T47D (cell line): ENCODE data around the gene WARS2.

Experiments used
- DNase-seq, 2 experiments: peaks; one replicate each; pipeline versions ENCODE4 v3.0.0 to v3.0.0-alpha.2; 2011 to 2012; ENCODE audit warnings: low read depth in 1 of 2, low spot score in 1 of 2
- JUND ChIP-seq: IDR thresholded peaks from 2 replicates; pipeline ENCODE4 v1.6.1; 2012; ENCODE audit warnings: low read depth
- in situ Hi-C: cut with HindIII; loops from 2 replicates; pipeline ENCODE4 v1.10.0; 2016; ENCODE audit warnings: low sequenced_read_pairs, low pct_unique_long_range_greater_than_20kb

Gene WARS2

GRCh38 chr1:119005724-119006405 is 134.6 kb downstream of the WARS2 start:
- in situ Hi-C loops: no loop called here
- no peak for DNase-seq
- TF ChIP-seq JUND: no peak

DNA sequence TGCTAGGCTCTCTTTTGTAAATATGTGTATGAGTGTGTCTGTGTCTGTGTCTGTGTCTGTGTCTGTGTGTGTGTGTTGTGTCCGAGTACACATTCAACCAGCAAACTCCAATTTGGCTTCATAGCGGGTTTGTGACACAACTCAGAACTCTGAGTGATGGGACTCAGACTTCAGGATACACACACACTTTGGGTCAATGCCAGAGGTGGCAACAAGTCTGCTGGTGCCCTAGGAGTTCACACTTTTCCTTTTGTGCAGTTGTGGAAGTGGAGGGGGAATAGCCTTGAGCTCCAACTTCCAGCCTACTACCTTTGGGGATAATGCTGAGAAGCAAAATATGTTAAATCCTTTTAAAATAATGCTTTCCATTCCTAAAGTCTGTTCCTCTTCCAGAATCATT is 135.7 kb downstream of the WARS2 start:
- DNase-seq: no peak
- TF ChIP-seq JUND: no peak
- in situ Hi-C loops: no loop called here

GRCh38 chr1:119004129-119004527 is 136.3 kb downstream of the WARS2 start:
- no peak for DNase-seq
- in situ Hi-C loops: no loop called here
- TF ChIP-seq JUND: no peak

DNA sequence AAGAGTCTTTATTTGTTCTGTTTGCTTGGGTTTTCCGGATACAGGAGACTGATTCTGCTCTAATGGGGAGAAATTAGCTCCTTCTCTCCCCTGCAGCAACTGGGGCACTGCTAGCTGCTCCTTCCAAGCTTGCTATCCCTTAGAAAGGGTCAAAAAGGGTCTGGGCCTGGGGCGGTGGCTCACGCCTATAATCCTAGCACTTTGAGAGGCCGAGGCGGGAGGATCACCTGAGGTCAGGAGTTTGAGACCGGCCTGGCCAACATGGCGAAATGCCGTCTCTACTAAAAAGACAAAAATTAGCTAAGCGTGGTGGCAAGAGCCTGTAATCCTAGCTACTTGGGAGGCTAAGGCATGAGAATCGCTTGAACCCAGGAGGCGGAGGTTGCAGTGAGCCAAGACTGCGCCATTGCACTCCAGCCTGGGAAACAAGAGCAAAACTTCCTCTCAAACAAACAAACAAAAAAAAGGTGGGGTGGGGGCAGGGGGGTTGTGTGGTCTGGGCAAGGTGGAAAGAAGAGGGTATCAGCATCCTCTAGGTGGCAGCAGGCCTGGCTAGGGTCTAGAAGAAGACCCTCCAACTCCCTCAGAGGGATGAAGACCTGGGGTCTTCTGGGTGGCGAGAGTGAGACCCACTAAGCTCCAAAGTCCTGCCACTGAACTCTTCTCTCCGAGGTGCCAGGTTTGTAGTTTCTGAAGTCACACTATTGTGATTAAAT is 136.9 kb downstream of the WARS2 start:
- no peak for TF ChIP-seq JUND
- in situ Hi-C loops: no loop called here
- DNase-seq: no peak

DNA sequence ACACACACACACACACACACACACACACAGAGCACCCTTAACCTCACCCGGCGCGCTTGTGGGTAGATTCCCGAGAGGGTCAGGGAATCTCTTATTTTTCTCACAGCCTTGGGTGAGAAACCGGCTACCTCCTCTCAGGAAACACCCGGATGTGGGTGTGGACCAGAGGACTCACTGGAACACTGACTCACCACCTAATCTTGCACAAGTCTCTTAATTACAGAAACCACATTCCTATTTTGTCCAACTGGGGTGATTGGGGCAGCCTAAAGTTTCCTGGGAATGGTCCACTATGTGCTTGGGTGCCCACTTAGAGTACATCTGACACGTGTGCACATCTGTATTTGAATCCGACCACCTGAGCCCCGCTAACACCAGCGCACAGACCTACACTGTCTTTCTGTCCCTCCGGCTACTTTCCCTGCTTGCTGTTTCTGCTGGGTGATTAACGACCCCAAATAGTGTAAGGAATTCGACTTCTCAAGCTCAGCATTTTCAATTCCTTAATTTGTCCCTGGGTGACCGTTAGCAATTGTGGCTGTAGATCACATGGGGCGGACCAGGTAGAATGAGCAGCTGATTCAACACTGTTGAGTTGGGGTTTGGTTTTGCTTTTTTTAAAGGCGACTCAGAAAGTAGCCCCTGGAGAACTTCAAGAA is 138.3 kb downstream of the WARS2 start:
- peak in 1 of 2 experiments; percentile 4 for DNase-seq
- TF ChIP-seq JUND: no peak
- in situ Hi-C loops: no loop called here

- DNase-seq: no peak
Measured at GRCh38 chr1:119001181-119002027, 139.0 kb downstream of the WARS2 start.

DNA sequence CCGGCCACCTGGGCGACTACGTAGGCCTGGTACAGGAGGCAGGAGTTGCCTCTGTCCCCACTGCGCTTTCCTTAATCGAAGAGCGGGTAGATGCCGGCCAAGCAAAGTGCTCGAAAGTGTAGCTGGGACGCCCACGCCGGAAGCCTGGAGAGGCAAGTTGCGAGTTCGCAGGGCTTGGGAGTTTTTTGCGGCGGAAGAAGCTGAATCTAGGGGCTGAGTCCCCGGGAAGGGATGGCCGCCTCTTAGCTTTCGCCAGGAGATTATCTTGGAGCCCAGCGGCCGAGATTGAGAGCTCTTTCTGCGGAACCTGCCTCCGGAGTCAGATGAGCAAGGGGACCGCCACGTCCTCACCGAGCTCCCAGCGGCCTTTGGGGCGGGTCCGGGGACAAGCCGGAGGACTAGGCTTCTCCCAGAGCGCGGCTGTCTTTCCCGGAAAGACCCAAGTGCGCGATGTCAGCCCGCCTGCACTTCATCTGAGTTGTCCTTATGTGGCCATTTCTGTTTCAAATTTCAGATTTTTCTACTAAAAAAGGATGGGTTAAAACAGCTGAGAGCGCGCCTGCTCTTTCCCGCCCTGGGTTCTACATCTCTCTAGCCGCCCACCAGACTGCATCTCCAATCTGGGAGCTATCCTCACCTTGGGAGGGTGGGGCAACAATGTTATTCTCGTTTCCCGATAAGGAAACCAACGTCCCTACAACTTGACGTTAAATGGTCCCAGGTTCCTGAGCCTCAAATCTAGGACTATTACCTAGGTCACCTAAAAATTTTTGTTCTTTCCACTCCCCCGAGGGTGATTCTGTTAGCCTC is 139.9 kb downstream of the WARS2 start:
- in situ Hi-C loops: no loop called here
- DNase-seq: no peak
- no peak for TF ChIP-seq JUND

More at GRCh38 chr1:119001181-119002027, 139.0 kb downstream of the WARS2 start:
- no peak for TF ChIP-seq JUND
- in situ Hi-C loops: no loop called here

GRCh38 chr1:118999348-119000071 is 140.9 kb downstream of the WARS2 start:
- no peak for TF ChIP-seq JUND
- in situ Hi-C loops: no loop called here
- no peak for DNase-seq

- DNase-seq: no peak
- TF ChIP-seq JUND: no peak
- in situ Hi-C loops: no loop called here
Measured at GRCh38 chr1:118998171-118998570, 142.3 kb downstream of the WARS2 start.

DNA sequence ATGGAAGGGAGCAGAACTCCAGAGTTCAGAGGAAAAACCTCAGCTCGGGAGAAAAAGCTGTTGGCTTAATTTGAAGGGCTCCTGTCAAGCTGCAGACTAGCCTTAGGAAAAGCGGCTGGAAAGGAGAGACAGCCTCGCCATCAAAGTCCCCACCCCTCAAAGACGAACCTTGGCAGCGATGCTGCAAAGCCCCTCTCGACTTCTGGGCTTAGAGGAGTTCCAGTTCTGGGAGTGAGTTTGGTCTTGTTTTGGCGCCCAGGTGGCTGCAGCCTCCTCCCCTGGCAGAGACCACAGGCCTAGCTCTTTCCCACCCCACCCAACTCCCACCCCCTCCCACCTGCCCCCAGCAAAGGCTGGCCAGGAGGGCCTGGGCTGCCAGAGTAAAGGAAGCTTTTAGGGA is 143.2 kb downstream of the WARS2 start:
- in situ Hi-C loops: no loop called here
- TF ChIP-seq JUND: no peak
- DNase-seq: no peak

DNA sequence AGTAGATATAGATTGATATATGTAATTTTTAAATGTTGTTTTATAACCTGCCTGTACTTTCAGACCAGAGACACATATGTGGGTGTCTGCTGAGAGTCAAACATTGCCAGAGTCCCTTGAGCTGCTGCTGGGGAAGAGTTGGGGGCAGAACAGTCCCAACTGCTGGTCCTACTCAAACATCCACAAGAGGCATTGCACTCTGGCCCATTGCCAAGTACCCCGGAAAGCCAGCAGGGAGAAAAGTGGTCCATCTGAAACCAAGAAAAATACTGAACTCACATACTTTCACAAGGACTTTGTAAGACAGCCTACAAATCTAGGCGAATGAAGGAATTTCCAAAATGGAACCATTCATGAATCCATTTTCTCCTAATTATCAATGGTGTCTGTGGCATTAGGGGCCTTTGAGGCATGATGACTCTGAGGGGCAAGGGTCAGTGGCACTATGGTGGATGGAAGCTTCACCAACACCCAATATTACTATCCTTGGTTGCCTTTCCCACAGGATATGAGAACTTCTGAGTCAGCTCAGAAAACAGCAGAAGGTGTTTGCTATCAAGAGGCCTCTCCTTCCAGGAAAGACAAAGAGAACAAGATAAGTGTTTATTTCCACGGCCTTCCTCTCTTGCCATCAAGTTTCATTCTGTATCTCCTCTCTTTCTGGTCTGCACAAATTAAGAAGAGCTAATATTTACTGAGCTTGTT is 145.0 kb downstream of the WARS2 start:
- TF ChIP-seq JUND: no peak
- DNase-seq: no peak
- in situ Hi-C loops: no loop called here
